HG02981 (cell line): ENCODE results near the gene MECR.
"Not testable (repeated sequence)": the region's sequence is repeated elsewhere in the genome, so short reads cannot be mapped to it uniquely, and the experiment has no call there.

ENCODE experiments used
- ATAC-seq: cut with Tn5 transposase; IDR thresholded peaks from one replicate; pipeline ENCODE4 v1.9.1; 2021; ENCODE audit warnings: mild to moderate bottlenecking, moderate library complexity; ENCODE audit not compliant: unreplicated experiment

Gene MECR

DNA sequence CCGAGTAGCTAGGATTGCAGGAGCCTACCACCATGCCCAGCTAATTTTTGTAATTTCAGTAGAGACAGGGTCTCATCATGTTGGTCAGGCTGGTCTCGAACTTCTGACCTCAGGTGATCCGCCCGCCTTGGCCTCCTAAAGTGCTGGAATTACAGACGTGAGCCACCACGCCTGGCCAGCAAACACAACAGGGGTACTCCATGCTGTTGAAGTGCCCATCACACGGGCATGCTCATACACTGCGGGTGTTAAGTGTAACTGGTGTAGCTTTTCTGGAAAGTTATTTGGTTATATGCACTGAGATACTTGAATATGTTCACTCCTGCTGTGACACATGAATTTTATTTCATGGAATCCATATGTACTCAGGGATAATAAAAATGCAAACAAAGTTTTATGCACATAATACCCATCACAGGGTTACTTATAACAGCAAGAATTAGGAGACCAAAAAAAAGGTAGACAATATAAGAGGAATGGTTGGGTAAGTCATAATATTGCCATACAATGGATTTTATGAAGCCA, 58.3 kb downstream of the MECR start:
- no peak for ATAC-seq

- no peak for ATAC-seq
These were observed 59.2 kb downstream of the MECR start for GRCh38 chr1:29171521-29171920.

DNA sequence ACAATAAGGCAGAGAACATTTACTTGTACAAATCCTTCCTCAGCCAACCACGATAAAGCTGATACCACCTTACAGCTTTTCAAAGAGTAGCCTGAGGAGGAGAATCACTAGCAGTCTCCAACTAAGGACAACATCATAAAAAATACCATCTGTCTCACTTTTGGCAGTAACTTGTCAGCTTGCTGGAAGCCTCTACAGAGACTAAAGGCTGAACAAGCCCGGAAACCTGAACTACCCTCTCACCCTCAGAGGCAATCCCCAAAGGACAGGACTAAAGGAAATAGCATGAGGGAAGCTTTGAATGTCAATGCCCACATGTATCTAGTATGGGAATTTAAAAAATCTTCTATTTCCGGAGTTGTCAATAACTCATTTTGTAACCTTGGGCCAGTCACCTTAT, 59.6 kb downstream of the MECR start:
- ATAC-seq: no peak

DNA sequence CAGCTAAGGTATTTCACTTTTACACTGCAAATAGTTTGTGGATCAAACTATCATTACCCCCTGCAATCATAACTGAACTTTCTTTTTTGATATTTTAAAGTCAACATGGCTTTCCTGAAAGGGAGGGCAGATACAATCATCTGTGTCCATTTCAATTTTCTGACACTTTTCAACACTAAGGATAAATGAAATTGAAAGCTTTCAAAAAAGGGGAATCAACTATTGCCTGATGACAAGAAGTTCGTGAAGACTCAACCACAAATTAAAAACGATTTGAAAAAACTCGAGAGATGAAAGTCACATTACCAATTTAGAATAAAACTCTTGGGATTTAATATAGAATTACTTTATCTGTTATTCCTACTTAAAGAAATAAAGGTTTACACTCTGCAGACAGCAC, 60.8 kb downstream of the MECR start:
- no peak for ATAC-seq

- ATAC-seq: no peak
These were observed 62.8 kb downstream of the MECR start for GRCh38 chr1:29167904-29168303.

DNA sequence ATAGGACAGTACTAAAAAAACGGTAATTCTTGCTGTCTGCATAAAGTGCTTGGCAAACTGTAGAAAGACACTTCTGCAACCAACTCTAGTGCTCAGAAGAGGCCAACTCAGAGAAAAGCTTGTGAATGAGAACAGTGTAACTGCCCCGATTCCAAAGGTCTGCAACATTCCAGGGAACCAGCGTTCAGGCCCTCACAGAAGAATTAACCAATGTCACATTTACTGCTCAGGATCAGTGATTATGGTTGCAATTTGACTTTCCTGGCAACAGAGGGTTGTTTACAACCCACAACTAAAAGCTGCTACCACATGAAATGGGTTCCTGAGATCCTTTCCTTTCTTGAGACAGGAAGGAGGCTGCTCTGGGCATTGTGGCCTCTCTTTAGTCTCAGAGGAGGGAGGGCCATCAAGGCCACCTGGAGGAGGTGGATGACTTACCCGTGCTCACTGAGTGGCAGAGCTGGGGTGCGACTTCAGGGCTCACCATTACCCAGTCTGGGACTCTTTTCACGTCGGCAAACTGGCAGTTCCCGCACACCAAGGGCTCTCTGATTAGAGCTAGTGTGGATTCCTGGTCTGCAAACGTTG, 64.3 kb downstream of the MECR start:
- no peak for ATAC-seq

GRCh38 chr1:29164588-29164987, 66.1 kb downstream of the MECR start:
- ATAC-seq: no peak

GRCh38 chr1:29162476-29163138, 68.1 kb downstream of the MECR start:
- no peak for ATAC-seq

GRCh38 chr1:29162025-29162424, 68.7 kb downstream of the MECR start:
- no peak for ATAC-seq

- ATAC-seq: no peak
These were observed 71.0 kb downstream of the MECR start for GRCh38 chr1:29159773-29160172.

GRCh38 chr1:29157269-29157601, 73.5 kb downstream of the MECR start:
- no peak for ATAC-seq

GRCh38 chr1:29156543-29157268, 74.0 kb downstream of the MECR start:
- ATAC-seq: no peak

DNA sequence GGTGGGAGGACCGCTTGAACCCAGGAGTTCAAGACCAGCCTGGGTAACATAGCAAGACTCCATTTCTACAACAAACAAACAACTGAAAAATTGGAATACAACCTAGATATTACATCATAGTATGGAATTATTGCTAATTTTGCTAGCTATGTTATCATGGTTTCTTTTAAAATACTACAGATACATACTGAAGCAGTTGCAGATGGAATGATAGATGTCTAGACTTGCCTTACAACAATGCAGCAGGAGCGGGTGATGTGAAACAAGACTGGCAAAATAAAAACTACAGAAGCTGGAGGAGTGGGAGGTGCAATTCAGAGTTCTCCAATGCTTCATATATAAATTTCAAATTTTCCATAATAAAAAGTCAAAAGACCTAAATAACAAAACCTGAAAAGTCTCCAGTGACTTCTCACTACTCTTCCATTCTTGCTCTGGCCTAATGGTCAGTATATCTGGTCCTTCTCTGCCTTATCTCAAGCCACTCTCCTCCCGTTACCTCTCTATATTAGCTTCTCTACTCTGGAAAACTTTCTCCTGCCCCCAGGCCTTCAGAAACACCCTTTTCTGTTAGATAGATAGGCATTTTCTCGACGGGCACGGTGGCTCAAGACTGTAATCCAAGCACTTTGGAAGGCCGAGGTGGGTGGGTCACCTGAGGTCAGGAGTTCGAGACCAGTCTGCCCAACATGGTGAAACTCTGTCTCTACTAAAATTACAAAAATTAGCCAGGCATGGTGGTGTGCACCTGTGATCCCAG, 78.5 kb downstream of the MECR start:
- ATAC-seq: no peak

- ATAC-seq: not testable (repeated sequence)
These were observed 80.4 kb downstream of the MECR start for GRCh38 chr1:29150346-29150745.

GRCh38 chr1:29148656-29149491, 81.9 kb downstream of the MECR start:
- ATAC-seq: no peak

DNA sequence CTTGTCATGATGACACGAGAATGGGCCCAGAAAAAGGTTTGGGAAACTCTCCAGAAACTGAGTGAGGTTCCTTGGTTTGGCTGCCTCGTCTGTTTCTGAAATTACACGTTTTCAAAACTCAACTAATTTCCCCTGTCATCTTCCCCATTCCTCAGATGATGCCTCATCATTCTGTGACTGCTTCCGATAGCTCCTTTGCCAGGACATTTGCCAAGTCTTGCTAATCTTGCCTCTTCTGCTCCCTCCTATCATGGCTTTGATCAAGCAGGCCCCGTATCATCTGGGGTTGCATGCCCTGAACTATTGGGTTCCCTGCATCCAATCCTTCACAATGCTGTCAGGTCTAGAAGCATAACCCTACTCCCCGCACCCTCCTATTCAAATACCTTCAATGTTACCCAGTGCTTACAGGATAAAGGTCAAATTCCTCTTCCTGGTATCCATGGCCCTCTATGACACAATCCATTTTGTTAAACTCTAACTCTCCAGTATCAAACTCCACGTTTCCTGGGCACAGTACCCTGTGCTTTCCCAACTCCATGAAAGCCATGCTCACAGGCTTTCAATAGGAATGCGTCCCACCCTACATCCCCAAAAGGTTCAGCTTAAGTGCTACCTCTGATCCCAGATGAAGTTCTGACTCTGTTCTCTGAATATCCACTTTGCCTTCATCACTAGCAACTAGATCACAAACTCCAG, 84.8 kb downstream of the MECR start:
- no peak for ATAC-seq

DNA sequence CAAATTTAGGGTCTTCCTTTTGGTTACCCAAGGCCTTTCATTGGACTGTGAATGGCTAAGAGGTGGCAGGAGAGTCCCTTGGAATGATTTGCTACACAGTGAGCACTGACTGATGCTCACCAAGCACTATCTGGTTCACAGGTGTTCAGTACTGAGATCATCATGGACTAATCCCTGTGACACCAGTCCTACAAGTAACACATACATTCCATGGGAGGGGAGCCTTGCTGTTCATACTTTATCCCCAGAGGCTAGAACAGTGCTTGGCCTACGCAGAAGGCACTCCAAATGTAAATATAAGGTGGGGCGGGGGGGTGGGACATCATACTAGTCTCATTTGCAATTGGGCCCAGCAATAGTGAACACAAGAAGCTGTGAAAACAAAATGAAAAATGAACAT, 86.6 kb downstream of the MECR start:
- ATAC-seq: no peak

GRCh38 chr1:29142714-29143113, 88.0 kb downstream of the MECR start:
- no peak for ATAC-seq
